WI38 (cell line): Measurements from ENCODE around the gene MFNG.

Source experiments
- H3K4me3 ChIP-seq: 2 replicates; pipeline ENCODE4 v1.5.1; 2011; ENCODE audit warnings: low read depth, mild to moderate bottlenecking, control low read depth, low read length
- CTCF ChIP-seq: IDR thresholded peaks from 2 replicates; pipeline ENCODE4 v1.5.1; 2012; ENCODE audit warnings: low read depth, mild to moderate bottlenecking, control low read depth, low read length

Gene MFNG

GRCh38 chr22:37503183-37503683, 17.0 kb upstream of the MFNG start:
- TF ChIP-seq CTCF = no peak
- no peak overlapping the region for H3K4me3 ChIP-seq

- H3K4me3 ChIP-seq = no peak overlapping the region
- TF ChIP-seq CTCF = no peak
Measured at GRCh38 chr22:37502342-37503182, 16.4 kb upstream of the MFNG start.

- H3K4me3 ChIP-seq = no peak overlapping the region
- no peak for TF ChIP-seq CTCF
Measured at GRCh38 chr22:37501610-37502341, 15.6 kb upstream of the MFNG start.

GRCh38 chr22:37500745-37501609, 14.8 kb upstream of the MFNG start:
- no peak overlapping the region for H3K4me3 ChIP-seq
- no peak for TF ChIP-seq CTCF

GRCh38 chr22:37499789-37500540, 13.8 kb upstream of the MFNG start:
- H3K4me3 ChIP-seq = no peak overlapping the region
- TF ChIP-seq CTCF = no peak

GRCh38 chr22:37499027-37499707, 13.0 kb upstream of the MFNG start:
- no peak for TF ChIP-seq CTCF
- no peak overlapping the region for H3K4me3 ChIP-seq
